Measurements from ENCODE around the gene TBC1D5. TPM values are rescaled to one million over a fixed set of nuclear protein-coding genes. Genes with fewer than 3 reads are reported as not detected.

The TBC1D5 gene
- total and polyA plus RNA-seq, 2 of the 4 experiments (the other 2 are of a cell fraction) = 16.4 to 57.0 TPM

- H2AK9ac ChIP-seq (replicated peaks; ENCODE audit: low read depth, low read length, poor library complexity) = no peak overlapping the region
- H4K91ac ChIP-seq (ENCODE audit: insufficient read depth, low read depth, low read length) = no peak overlapping the region
- no peak for TF ChIP-seq SMC3 (IDR thresholded peaks at IDR 0.05; ENCODE audit: low read depth, low read length)
- H3K23ac ChIP-seq (ENCODE audit: low read depth, low read length) = no peak overlapping the region
- CTCF ChIA-PET = no interaction called here
- no TSS peak for BruUV-seq (replicated peaks)
- POLR2A ChIA-PET (ENCODE audit: unreplicated experiment) = no interaction called here
- no peaks in the 10 kb centered on the region for H3K9me3 ChIP-seq (ENCODE audit: control insufficient read depth, insufficient read depth, low read length)
- no peak overlapping the region for H3K4ac ChIP-seq (ENCODE audit: low read depth, low read length)
- H3K18ac ChIP-seq (ENCODE audit: low read depth, low read length) = no peak overlapping the region
- DNase-seq (no peak), ATAC-seq (ENCODE audit: low read depth) (no peak)
- in situ Hi-C loops (cut with MboI; ENCODE audit: low sequenced_read_pairs) (no loop called here), intact Hi-C loops (cut with micrococcal nuclease) (no loop called here), dilution Hi-C loops (cut with HindIII; ENCODE audit: low sequenced_read_pairs, unreplicated experiment) (no loop called here)
- H3K79me1 ChIP-seq (ENCODE audit: low read depth in 1 of 2, low read length in 2 of 2) = no peaks in the 10 kb centered on the region
- H2AK5ac ChIP-seq (ENCODE audit: low read depth, low read length) = no peak overlapping the region
- H3K36me3 ChIP-seq (ENCODE audit: control insufficient read depth, insufficient read depth, low read length) = no peaks in the 10 kb centered on the region
- no peaks in the 10 kb centered on the region; the same call in 1 of the 2 replicates for H3K27me3 ChIP-seq (ENCODE audit: control insufficient read depth, insufficient read depth, low read length)
- no peak overlapping the region for H3K9ac ChIP-seq (ENCODE audit: low read depth, low read length)
- H3K14ac ChIP-seq (replicated peaks; ENCODE audit: low read depth, low read length) = no peak overlapping the region
- H2AFZ ChIP-seq (replicated peaks; ENCODE audit: low read length, poor library complexity) = no peak overlapping the region
- 65% methylated on average over 4 of the region's 5 CpGs; no CpG with 5 or more reads in 1 of the 2 experiments for WGBS, 2 experiments (ENCODE audit: extremely low coverage in 2 of 2, insufficient read length in 1 of 2)
- no peak overlapping the region for H3K4me2 ChIP-seq (ENCODE audit: low read depth, low read length)
- H2BK5ac ChIP-seq (ENCODE audit: low read depth, low read length, poor library complexity, severe bottlenecking) = no peak overlapping the region
- no peak overlapping the region for H2BK20ac ChIP-seq (ENCODE audit: low read depth, low read length)
- H3K9me1 ChIP-seq (ENCODE audit: insufficient read depth, low read length) = no peaks in the 10 kb centered on the region
- no peak overlapping the region for H2BK15ac ChIP-seq (ENCODE audit: low read depth, low read length)
- no peak overlapping the region for H3K56ac ChIP-seq (ENCODE audit: extremely low read depth, insufficient read depth, low read length)
- no peak overlapping the region for H2BK120ac ChIP-seq (ENCODE audit: low read depth, low read length)
- H3K27ac ChIP-seq (ENCODE audit: insufficient read depth, low read length) = no peak overlapping the region
- H3K4me3 ChIP-seq (ENCODE audit: insufficient read depth, low read depth, low read length) = no peak overlapping the region
- H4K5ac ChIP-seq (ENCODE audit: low read depth, low read length) = no peak overlapping the region
- no peaks in the 10 kb centered on the region for H3K4me1 ChIP-seq (ENCODE audit: control insufficient read depth, insufficient read depth, low read length)
- H4K20me1 ChIP-seq (ENCODE audit: insufficient read depth, low read length) = no peaks in the 10 kb centered on the region
- H4K8ac ChIP-seq (ENCODE audit: low read depth in 2 of 2, low read length in 2 of 2) = no peak overlapping the region
Measured at GRCh38 chr3:17119201-17120072, 623.0 kb downstream of the TBC1D5 start.

Measured in IMR-90 (cell line).